GM19238 (cell line): ENCODE results near the gene RSPO3.
"Not testable (repeated sequence)": the region's sequence is repeated elsewhere in the genome, so short reads cannot be mapped to it uniquely, and the experiment has no call there.

ENCODE experiments used
- DNase-seq: peaks from one replicate; pipeline ENCODE4 v3.0.0; 2011; ENCODE audit warnings: low spot score; ENCODE audit not compliant: insufficient read length

The RSPO3 gene

GRCh38 chr6:127118298-127119101 lies at the start of gene RSPO3:
Gene RSPO3 (plus strand): TSS chr6:127118671. CDS start chr6:127119193, 522 bp downstream.
- no peak for DNase-seq

DNA sequence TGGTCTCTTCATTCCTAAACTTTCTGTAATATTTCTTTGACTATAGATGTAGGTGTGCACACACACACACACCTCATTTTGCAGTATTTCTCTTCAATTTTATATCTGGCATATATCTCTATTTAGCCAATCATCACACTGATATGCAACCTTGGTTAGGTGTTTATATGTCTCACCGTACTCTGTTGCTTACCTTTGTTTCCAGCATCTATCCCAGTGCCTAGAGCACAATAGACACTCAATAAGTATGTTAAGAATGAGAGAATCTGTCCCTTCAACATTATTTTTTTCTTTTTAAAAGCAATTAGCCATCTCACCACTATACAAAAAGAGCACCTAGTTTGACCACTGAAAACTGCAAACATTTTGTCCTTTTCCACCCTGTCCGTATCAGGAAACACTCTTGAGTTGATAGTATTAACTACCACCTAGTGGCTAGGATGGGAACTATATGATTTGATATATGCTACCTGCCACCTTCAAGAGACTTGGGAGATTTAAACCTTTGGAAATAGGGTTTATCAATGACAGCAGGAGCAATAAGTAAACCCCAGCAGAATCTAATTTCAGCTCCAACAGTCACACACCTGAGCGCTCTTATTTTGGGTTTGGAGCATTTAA lies 48.7 kb upstream of the RSPO3 start:
- no peak for DNase-seq

- no peak for DNase-seq
These were observed 45.2 kb upstream of the RSPO3 start for GRCh38 chr6:127073222-127073621.

DNA sequence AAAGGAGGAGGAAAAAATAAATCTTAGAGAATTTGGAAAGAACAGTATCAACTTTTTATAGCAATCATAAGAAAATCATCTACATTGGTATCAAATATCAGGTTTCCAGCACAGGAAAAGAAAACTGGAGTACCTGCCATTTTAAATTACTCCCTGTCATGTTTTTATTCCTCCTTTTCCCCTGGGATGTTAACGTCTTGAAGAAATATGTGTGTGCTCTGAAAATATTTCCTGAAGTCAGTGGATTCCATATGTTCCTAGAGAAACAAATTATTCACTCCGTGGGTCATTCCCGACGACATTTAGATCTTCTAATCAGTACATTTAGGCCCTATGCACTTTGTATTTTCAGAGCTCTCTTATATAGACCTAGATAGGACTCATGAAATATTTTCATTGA lies 42.0 kb upstream of the RSPO3 start:
- DNase-seq, result no peak

DNA sequence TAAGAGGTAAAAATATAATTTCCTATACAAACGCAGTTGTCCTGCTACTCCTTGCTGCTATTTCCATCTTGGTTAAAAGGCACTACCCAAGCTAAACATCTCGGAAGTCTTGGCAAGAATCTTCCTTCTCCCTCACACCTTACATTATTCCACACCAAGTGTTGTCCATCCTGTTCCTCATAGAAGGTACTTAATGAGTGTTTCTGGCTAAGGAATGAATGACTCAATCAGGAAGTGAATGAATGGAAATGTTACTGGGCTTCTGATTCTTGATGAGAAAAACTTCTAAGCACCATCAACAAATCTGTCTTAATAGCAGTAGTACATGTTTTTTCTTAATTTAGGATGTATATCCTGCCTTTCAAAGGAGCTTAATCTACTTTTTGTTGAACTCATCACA lies 40.6 kb upstream of the RSPO3 start:
- no peak for DNase-seq

- DNase-seq, result no peak
These were observed 39.8 kb upstream of the RSPO3 start for GRCh38 chr6:127078669-127079068.

DNA sequence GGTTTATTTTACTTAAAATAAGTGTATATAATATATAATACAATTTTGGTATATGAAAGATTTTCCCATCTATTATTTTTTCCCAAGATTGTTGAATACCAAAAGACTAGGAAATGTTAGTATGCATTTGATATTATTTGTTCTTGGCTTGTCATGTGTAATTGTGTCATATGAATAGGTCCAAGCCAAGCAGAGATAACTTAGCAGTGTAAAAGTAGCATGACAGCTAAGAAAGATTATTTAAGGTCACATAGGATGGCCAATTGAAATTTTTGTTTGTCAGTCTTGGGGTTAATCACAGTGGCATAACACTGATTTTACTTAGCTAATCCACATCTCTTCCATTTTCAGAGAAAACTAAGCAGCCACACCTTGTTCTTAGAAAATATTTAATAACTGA lies 38.8 kb upstream of the RSPO3 start:
- DNase-seq, result no peak

DNA sequence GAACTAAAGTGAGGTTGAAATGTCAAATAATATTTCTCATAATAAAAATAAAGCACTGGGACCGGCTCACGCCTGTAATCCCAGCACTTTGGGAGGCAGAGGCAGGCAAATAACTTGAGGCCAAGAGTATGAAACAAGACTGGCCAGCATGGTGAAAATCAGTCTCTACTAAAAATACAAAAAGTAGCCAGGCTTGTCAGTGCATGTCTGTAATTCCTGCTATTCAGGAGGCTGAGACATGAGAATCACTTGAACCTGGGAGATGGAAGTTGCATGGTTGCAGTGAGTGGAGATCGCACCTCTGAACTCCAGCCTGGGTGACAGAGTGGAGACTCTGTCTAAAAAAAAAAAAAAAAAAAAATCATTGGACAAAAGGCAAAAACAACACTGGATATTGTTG lies 38.4 kb upstream of the RSPO3 start:
- DNase-seq, result no peak

GRCh38 chr6:127083231-127083962 lies 35.1 kb upstream of the RSPO3 start:
- DNase-seq, result no peak

DNA sequence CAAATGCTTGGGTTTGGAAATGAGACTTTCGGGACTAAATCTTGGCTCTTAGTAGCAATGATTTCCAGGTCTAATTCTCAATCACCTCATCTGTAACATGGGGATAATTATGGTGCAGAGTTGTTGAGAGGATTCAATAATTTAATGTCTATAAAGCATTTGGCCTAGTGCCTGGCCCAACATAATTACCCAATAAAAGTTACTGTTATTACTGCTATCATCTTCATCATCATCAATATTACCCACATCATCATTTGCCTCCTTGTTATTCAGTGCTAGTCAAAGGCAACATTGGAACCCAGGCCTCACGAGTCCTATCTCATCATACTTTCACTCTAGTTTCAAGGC lies 34.5 kb upstream of the RSPO3 start:
- no peak for DNase-seq

DNA sequence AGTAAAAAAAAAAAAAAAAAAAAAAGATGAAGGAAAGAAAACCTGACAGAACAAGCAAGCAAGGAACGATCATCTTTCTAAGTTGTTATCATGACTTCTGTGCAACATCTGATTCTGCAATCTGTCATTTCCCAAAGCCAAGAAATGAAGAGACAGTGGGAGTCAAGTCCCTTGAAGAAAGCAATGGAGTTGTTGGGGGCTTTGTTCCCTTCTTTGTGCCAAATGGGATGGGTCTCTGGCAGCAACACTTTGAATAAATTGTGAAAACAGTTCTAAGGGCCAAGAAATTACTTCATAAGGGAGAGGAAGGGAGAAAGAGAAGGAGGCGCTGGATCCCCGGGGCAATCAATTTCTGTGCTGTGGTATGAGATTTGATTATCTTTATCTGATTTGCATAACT lies 33.3 kb upstream of the RSPO3 start:
- DNase-seq, result no peak

- DNase-seq, result no peak
These were observed 28.4 kb upstream of the RSPO3 start for GRCh38 chr6:127090051-127090450.

DNA sequence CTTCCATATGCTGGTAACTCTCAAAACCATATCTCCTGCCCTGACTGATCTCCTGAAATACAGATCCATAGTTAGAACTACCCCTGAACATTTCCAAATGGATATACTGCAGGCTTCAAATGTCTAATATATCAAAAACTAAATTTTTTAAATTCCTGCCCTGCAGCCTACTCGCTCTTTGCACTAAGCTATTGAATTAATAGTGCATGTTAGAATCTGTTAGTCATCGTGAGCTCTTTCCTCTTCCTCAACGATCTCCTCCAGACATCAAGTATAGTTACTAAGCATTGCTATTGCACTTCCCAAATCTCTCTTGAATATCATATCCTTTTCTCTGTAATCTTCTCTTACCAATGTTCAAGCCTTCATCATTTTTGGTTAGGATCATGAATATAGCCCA lies 26.0 kb upstream of the RSPO3 start:
- DNase-seq, result no peak

DNA sequence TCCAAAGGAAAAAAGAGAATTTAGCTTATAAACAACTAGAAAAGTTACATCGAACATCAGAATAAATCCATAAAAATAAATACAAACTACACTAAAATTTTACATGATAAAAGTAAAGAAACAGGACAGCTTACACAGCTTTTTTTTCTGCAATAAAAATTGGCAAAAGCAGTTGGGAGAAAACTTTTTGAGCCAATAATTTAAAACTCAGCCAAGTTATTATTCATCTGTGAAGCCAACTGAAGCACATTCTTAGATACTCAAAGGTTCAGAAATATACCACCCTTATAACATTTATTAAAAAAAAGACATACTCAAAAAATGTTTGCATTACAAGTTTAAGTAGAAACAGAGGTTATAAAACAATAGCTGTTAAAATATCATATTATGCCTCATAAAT lies 23.7 kb upstream of the RSPO3 start:
- DNase-seq, result no peak

- no peak for DNase-seq
These were observed 22.3 kb upstream of the RSPO3 start for GRCh38 chr6:127096167-127096566.

DNA sequence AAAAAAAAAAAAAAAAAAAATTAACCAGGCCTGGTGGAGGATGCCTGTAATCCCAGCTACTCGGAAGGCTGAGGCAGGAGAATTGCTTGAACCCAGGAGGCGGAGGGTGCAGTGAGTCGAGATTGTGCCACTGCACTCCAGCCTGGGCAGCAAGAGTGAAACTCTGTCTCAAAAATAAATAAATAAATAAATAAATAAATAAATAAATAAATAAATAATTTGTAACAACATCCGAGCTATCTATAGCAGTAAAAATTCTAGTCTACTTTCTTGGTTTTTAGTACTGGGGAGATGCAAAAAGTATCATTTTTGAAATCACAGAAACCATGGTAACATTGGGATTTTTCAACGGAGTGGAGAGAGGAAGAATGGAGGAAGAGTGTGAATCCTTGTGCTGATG lies 21.0 kb upstream of the RSPO3 start:
- not testable (repeated sequence) for DNase-seq

DNA sequence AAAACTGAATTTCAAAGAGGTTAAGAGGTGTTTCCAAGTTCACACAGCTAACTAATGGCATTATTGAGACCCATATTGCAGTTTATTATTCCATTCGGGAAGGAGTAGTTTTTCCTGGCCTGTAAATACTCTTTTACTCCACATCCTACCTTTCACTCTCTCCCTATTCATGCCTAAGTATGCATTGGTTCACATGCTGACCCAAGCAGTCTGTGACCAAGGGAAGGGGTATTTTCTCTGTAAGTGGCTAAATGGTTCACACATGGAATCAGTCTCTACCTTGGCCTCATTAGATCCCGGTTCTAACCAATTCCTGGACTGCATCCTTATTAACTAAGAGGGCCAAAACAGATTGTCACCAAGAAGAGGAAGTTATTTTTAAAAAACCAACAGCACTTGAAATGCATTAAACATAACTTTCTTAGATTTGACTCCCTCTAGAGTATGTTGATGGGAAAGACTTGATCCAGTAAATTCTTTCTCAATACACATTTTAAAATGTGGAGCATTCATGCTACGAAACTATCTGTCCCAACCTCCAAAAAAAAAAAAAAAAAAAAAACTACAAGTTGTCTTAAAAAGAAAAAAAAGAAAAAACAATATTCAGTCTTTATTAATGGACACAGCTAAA lies 17.8 kb upstream of the RSPO3 start:
- DNase-seq, result no peak

GRCh38 chr6:127102299-127102698 lies 16.2 kb upstream of the RSPO3 start:
- no peak for DNase-seq

DNA sequence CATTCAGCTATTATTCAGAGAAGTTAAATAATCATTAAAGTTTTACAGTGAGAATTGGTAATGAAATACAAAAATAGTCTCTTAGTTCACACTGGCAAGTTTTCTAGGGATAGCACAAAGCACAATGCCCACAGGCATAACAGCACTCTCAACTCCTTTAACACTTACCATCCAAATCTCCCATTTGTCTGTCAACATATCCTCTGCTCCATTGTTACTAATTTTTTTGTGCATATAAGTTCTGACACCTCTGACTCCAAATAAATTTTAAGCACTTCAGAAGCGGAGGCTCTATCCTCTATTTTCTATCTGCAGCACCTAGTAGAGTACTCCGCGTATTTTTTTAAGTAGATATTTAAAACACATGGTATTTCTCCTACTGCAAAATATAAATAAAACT lies 15.6 kb upstream of the RSPO3 start:
- DNase-seq, result no peak

DNA sequence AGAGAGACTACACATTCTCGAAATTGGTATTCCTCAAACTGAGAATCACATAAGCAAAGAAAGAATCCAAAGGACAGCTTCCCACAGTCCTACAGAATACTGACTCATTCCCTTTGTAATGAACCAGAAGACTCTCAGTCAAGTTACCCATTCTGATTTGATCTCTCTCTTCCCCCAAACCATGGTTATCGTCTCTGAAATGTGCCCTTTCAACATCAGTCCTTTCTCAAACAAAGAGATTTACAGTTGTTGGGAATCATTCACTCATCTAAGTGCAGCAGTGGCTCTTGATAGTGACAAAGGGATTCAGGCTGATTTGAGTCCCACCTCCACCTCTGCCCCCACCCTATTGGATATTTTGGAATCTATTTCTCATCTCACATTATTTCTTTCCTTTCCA lies 15.0 kb upstream of the RSPO3 start:
- no peak for DNase-seq

DNA sequence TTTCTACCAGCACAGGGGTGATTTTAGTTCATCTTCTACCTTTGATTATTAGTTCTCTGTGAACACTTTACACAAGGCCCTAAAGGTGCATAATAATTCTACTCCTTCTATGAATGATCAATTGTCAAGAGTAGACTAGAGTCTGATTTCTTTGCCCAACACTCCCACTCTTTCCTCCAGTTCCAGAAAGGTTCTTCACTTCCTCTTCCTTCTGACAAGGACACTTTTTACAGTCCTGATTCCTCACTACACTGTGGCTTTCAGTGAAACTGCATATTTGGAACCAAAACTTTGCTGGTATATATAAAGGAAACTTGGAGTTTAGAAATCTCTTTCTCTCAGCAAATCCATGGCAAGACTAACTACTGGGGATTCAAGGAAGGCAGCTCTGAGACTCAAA lies 10.6 kb upstream of the RSPO3 start:
- no peak for DNase-seq

DNA sequence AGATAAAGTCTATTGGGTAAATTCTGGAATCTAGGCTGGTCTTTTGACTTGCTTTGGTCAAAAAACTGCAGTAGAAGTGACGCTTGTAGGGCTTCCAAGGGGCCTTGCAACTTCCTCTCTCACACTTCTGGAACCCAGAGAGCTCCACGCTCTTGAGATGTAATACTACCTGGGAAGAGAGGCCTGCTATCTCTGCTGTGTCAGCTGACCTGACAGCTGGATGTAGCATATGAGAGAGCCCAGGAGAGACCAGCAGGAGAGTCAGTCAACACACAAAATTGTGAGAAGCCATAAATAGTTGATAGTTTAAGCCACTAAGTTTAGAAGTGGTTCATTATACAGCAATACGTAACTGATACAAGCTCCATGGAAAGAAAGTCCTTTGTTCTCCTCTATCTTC lies 7.8 kb upstream of the RSPO3 start:
- no peak for DNase-seq
